ENCODE measurements around the gene EFNA4. TPM values are rescaled to one million over a fixed set of nuclear protein-coding genes. Genes with fewer than 3 reads are reported as not detected.

Gene EFNA4
- total RNA-seq, 1 experiment from 2014 or later: 22.7 TPM

DNA sequence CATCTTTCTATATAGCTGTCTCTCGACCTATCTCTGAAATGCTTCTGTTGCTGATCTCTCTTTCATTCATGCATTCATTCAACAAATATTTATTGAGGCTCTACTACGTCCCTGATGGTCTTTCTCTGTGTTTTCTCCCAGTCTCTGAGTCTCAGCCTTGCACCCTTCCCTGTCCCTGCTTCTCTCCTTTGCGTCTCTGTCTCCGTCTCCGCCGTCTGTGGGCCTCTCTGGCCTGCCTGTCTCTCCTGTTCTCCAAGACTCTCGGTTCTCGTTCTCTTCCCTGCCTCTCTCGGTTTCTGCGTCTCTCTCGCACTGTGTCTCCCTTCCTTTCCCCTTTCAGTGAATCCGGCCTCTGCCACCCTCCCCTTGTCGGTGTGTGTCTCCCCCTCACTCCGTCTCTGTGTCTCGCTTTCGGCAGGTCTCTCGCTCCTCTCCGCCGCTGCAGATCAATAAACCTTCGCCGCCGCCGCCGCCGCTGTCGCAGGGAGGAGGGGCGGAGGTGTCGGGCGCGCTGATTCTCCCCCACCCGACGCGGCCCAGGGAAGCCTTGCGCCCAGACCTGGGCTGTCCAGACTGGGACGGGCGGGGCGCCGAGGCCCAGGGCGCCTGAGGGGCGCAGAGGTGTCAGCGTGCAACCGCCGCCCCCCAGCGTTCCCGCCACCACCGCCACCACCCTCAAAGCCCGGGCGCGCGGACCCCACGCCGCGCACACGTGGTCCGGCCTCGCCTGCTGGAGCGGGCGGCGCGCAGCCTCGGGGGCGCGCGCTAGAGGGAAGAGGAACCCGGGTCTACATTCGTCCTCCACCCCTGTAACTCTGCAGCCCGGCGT, 18.1 kb downstream of the EFNA4 start:
- ChIA-PET POLR2A (interaction anchor here (0.5 to 1.6 kb wide), 11 partner anchors 10 to 111 kb away, joined by 3 to 10 read pairs (median 3); partner anchors contain the start of genes EFNA4, KRTCAP2 and SHC1), CTCF (interaction anchor here (0.7 to 7.7 kb wide), 23 partner anchors 10 to 240 kb away, joined by 3 to 109 read pairs (median 5); partner anchors contain the start of genes ADAM15, EFNA4, KRTCAP2 and PBXIP1)
- Mint-ChIP-seq H3K4me1 (peaks cover 33% of the 10 kb centered on the region), H3K27me3 (ENCODE audit: low read depth) (peaks cover 77% of the 10 kb centered on the region), H3K27ac (0 out of 2 replicates have a peak overlapping the region, but pooled peaks have one; percentile 8), H3K4me3 (peak overlapping the region; percentile 76), H3K9me3 (no peaks in the 10 kb centered on the region), H3K36me3 (no peaks in the 10 kb centered on the region)
- TF ChIP-seq, protein P1, sequence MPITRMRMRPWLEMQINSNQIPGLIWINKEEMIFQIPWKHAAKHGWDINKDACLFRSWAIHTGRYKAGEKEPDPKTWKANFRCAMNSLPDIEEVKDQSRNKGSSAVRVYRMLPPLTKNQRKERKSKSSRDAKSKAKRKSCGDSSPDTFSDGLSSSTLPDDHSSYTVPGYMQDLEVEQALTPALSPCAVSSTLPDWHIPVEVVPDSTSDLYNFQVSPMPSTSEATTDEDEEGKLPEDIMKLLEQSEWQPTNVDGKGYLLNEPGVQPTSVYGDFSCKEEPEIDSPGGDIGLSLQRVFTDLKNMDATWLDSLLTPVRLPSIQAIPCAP (CRISPR knock-in tag; IDR thresholded peaks at IDR 0.05): peak; percentile 29; the same call in 1 of the 2 replicates
- TF ChIP-seq, protein P2, sequence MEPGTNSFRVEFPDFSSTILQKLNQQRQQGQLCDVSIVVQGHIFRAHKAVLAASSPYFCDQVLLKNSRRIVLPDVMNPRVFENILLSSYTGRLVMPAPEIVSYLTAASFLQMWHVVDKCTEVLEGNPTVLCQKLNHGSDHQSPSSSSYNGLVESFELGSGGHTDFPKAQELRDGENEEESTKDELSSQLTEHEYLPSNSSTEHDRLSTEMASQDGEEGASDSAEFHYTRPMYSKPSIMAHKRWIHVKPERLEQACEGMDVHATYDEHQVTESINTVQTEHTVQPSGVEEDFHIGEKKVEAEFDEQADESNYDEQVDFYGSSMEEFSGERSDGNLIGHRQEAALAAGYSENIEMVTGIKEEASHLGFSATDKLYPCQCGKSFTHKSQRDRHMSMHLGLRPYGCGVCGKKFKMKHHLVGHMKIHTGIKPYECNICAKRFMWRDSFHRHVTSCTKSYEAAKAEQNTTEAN (CRISPR knock-in tag; IDR thresholded peaks at IDR 0.05): peak; percentile 56; the same call in 1 of the 2 replicates
- peak; percentile 70; the same call in 1 of the 2 replicates for TF ChIP-seq FOXP1 (CRISPR knock-in tag; IDR thresholded peaks at IDR 0.05; ENCODE audit: borderline replicate concordance)
- TF ChIP-seq SMAD3 (CRISPR knock-in tag; IDR thresholded peaks at IDR 0.05; ENCODE audit: borderline replicate concordance): no peak
- TF ChIP-seq, protein P3, sequence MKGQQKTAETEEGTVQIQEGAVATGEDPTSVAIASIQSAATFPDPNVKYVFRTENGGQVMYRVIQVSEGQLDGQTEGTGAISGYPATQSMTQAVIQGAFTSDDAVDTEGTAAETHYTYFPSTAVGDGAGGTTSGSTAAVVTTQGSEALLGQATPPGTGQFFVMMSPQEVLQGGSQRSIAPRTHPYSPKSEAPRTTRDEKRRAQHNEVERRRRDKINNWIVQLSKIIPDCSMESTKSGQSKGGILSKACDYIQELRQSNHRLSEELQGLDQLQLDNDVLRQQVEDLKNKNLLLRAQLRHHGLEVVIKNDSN (CRISPR knock-in tag; IDR thresholded peaks at IDR 0.05): no peak
- TF ChIP-seq SP1 (CRISPR knock-in tag; conservative IDR thresholded peaks at IDR 0.05): 0 out of 2 replicates have a peak, but pooled peaks have one; percentile 45
- TF ChIP-seq CREM (CRISPR knock-in tag; IDR thresholded peaks at IDR 0.05): no peak
- no peak for TF ChIP-seq ZBTB21 (CRISPR knock-in tag; IDR thresholded peaks at IDR 0.05; ENCODE audit: borderline replicate concordance)
- TF ChIP-seq, protein P4, sequence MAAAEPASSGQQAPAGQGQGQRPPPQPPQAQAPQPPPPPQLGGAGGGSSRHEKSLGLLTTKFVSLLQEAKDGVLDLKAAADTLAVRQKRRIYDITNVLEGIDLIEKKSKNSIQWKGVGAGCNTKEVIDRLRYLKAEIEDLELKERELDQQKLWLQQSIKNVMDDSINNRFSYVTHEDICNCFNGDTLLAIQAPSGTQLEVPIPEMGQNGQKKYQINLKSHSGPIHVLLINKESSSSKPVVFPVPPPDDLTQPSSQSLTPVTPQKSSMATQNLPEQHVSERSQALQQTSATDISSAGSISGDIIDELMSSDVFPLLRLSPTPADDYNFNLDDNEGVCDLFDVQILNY (CRISPR knock-in tag; IDR thresholded peaks at IDR 0.05): peak; percentile 58; the same call in 1 of the 2 replicates
- TF ChIP-seq ZNF416 (CRISPR knock-in tag; IDR thresholded peaks at IDR 0.05): no peak
- TF ChIP-seq MXD4 (CRISPR knock-in tag; IDR thresholded peaks at IDR 0.05; ENCODE audit: borderline replicate concordance): no peak
- TF ChIP-seq, protein P5, sequence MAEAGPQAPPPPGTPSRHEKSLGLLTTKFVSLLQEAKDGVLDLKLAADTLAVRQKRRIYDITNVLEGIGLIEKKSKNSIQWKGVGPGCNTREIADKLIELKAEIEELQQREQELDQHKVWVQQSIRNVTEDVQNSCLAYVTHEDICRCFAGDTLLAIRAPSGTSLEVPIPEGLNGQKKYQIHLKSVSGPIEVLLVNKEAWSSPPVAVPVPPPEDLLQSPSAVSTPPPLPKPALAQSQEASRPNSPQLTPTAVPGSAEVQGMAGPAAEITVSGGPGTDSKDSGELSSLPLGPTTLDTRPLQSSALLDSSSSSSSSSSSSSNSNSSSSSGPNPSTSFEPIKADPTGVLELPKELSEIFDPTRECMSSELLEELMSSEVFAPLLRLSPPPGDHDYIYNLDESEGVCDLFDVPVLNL (CRISPR knock-in tag; IDR thresholded peaks at IDR 0.05; ENCODE audit: borderline replicate concordance, low read depth): 0 out of 2 replicates have a peak, but pooled peaks have one; percentile 35
- no peak for TF ChIP-seq ZNF423 (CRISPR knock-in tag; IDR thresholded peaks at IDR 0.05)
- peak; percentile 61; the same call in 1 of the 2 replicates for TF ChIP-seq TEAD1 (CRISPR knock-in tag; IDR thresholded peaks at IDR 0.05)
- TF ChIP-seq, protein P6, sequence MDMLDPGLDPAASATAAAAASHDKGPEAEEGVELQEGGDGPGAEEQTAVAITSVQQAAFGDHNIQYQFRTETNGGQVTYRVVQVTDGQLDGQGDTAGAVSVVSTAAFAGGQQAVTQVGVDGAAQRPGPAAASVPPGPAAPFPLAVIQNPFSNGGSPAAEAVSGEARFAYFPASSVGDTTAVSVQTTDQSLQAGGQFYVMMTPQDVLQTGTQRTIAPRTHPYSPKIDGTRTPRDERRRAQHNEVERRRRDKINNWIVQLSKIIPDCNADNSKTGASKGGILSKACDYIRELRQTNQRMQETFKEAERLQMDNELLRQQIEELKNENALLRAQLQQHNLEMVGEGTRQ (CRISPR knock-in tag; IDR thresholded peaks at IDR 0.05): peak; percentile 58
- TF ChIP-seq FOXJ3 (CRISPR knock-in tag; IDR thresholded peaks at IDR 0.05; ENCODE audit: borderline replicate concordance): no peak
- 0 out of 2 replicates have a peak, but pooled peaks have one; percentile 46 for TF ChIP-seq TP53 (CRISPR knock-in tag; IDR thresholded peaks at IDR 0.05)
- 0 out of 2 replicates have a peak, but pooled peaks have one; percentile 34 for TF ChIP-seq ZNF263 (CRISPR knock-in tag; IDR thresholded peaks at IDR 0.05; ENCODE audit: low read depth)
- TF ChIP-seq NFYB (CRISPR knock-in tag; conservative IDR thresholded peaks at IDR 0.05; ENCODE audit: low read depth): no peak
- TF ChIP-seq ATF1 (CRISPR knock-in tag; IDR thresholded peaks at IDR 0.05): no peak
- no peak for TF ChIP-seq MYBL2 (CRISPR knock-in tag; IDR thresholded peaks at IDR 0.05)
- TF ChIP-seq, protein P7, sequence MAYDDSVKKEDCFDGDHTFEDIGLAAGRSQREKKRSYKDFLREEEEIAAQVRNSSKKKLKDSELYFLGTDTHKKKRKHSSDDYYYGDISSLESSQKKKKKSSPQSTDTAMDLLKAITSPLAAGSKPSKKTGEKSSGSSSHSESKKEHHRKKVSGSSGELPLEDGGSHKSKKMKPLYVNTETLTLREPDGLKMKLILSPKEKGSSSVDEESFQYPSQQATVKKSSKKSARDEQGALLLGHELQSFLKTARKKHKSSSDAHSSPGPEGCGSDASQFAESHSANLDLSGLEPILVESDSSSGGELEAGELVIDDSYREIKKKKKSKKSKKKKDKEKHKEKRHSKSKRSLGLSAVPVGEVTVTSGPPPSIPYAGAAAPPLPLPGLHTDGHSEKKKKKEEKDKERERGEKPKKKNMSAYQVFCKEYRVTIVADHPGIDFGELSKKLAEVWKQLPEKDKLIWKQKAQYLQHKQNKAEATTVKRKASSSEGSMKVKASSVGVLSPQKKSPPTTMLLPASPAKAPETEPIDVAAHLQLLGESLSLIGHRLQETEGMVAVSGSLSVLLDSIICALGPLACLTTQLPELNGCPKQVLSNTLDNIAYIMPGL (CRISPR knock-in tag; IDR thresholded peaks at IDR 0.05): no peak
- DNase-seq (ENCODE audit: low spot score) (peak; percentile 41), ATAC-seq (no peak)

Data from WTC11 (cell line).